BE2C (cell line): ENCODE measurements around the gene DOCK1.

Experiments used
- DNase-seq: peaks from one replicate; pipeline ENCODE4 v3.0.0-alpha.2; 2020
- H3K27me3 ChIP-seq: fragments of 250-450 bp; sonication (Bioruptor Pico); 2 replicates; pipeline ENCODE4 v1.5.1; 2020; ENCODE audit warnings: mild to moderate bottlenecking
- H3K36me3 ChIP-seq: fragments of 250-450 bp; sonication (Bioruptor Pico); 2 replicates; pipeline ENCODE4 v1.5.1; 2020; ENCODE audit warnings: mild to moderate bottlenecking
- H3K4me1 ChIP-seq: fragments of 250-450 bp; sonication (Bioruptor Pico); 2 replicates; pipeline ENCODE4 v1.5.1; 2020
- H3K4me3 ChIP-seq: 2 replicates; pipeline ENCODE4 v1.5.1; 2011; ENCODE audit warnings: low read depth, low read length
- H3K9me3 ChIP-seq: fragments of 250-450 bp; sonication (Bioruptor Pico); 2 replicates; pipeline ENCODE4 v1.5.1; 2020
- CTCF ChIP-seq: IDR thresholded peaks from 2 replicates; pipeline ENCODE4 v1.5.1; 2012; ENCODE audit warnings: mild to moderate bottlenecking, low read depth, low read length

The DOCK1 gene

DNA sequence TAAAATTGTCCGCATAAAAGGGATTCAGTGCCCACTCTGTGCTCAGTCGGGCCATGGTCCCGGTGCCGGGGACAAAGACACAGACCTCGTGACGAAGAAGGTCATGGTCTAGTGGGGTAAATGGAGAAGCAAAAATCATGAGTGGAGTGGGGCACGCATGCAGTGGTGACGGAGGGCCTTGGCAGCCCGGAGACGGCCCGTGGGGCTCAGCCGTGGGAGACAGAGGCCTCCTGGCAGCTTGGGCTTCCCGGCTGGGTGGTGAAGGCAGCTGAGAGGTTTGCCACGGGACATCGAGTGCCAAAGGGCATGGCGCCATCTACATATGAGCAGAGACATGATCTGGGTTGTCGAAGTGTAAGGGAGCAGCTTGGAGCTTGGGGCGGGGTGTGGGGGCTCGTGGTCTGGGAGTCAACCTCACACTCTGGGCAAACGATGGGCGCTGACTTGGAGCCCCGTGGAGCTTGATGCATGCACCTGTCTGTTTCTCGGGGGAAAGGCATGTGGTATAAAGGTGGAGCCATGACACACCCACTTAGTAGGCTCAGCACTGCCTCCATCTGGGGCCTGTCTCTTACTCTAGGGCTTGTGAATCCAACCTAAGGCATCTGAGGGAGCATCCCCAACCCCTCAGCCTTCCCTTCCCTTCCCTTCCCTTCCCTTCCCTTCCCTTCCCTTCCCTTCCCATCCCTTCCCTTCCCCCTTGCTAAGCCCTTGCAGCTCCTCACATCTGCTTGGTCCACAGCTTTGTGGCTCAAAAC is 442.2 kb downstream of the DOCK1 start:
- Histone ChIP-seq H3K27me3 (no peaks in the 10 kb centered on the region), H3K36me3 (no peaks in the 10 kb centered on the region), H3K4me3 (no peak overlapping the region), H3K9me3 (no peaks in the 10 kb centered on the region), H3K4me1 (no peaks in the 10 kb centered on the region)
- TF ChIP-seq CTCF: no peak
- DNase-seq: no peak

DNA sequence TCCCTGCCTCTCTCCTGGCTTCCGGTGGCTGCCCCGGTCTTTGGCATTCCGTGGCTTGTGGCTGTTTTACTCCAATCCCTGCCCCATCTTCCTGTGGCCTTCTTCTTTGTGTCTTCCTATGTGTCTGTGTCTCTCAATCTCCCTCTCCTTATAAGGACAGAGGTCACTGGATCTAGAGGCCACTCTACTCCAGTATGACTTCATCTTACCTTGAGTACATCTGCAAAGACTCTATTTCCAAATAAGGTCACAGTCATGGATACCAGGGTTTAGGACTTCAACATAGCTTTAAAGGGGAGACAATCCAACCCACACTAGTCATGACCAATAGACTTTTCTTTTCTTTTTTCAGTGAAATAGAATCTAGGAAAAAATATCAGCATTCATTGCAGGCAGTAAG is 444.5 kb downstream of the DOCK1 start:
- no peak for DNase-seq
- TF ChIP-seq CTCF: no peak
- H3K4me3 ChIP-seq: no peak overlapping the region
- H3K4me1 ChIP-seq: no peaks in the 10 kb centered on the region
- H3K9me3 ChIP-seq: no peaks in the 10 kb centered on the region
- H3K36me3 ChIP-seq: no peaks in the 10 kb centered on the region
- no peaks in the 10 kb centered on the region for H3K27me3 ChIP-seq

GRCh38 chr10:127351542-127351941 is 446.3 kb downstream of the DOCK1 start:
- DNase-seq: no peak
- H3K9me3 ChIP-seq: no peaks in the 10 kb centered on the region
- no peaks in the 10 kb centered on the region for H3K27me3 ChIP-seq
- TF ChIP-seq CTCF: no peak
- H3K36me3 ChIP-seq: no peaks in the 10 kb centered on the region
- no peak overlapping the region for H3K4me3 ChIP-seq
- H3K4me1 ChIP-seq: no peaks in the 10 kb centered on the region

DNA sequence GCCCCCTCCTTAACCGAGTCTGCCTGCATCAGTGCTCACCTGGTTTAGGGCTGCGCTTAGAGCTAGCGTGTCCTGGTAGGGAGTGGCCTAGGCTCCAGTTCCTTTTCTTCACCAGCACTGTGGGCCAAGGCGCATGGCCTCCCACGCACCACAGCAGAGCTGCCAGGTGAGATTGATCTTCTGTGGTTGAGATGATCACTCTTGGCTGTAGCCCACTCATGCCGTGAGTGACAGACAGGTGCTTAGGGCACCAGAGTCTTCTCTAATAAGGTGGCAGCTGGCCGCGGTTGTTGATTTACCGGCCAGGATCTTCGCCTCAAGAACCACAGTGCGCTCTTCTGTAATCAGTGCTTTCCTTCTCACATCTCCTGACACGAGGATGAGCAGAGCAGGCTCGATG is 448.3 kb downstream of the DOCK1 start:
- Histone ChIP-seq H3K9me3 (no peaks in the 10 kb centered on the region), H3K4me1 (no peaks in the 10 kb centered on the region), H3K27me3 (no peaks in the 10 kb centered on the region), H3K36me3 (no peaks in the 10 kb centered on the region), H3K4me3 (no peak overlapping the region)
- DNase-seq: no peak
- no peak for TF ChIP-seq CTCF

GRCh38 chr10:127354255-127354654 is 449.0 kb downstream of the DOCK1 start:
- H3K36me3 ChIP-seq: no peaks in the 10 kb centered on the region
- no peaks in the 10 kb centered on the region for H3K4me1 ChIP-seq
- H3K4me3 ChIP-seq: no peak overlapping the region
- no peaks in the 10 kb centered on the region for H3K9me3 ChIP-seq
- no peak for DNase-seq
- no peaks in the 10 kb centered on the region for H3K27me3 ChIP-seq
- no peak for TF ChIP-seq CTCF

- Histone ChIP-seq H3K27me3 (no peaks in the 10 kb centered on the region), H3K4me1 (no peaks in the 10 kb centered on the region), H3K9me3 (no peaks in the 10 kb centered on the region), H3K4me3 (no peak overlapping the region), H3K36me3 (no peaks in the 10 kb centered on the region)
- peak; percentile 42 for TF ChIP-seq CTCF
- no peak for DNase-seq
Observed at GRCh38 chr10:127354992-127355391, 449.8 kb downstream of the DOCK1 start.
